GM18499 (cell line): ENCODE measurements around the gene KY.

Source experiments
- ATAC-seq: cut with Tn5 transposase; IDR thresholded peaks from one replicate; pipeline ENCODE4 v1.9.1; 2021; ENCODE audit warnings: moderate number of reproducible peaks; ENCODE audit not compliant: insufficient read depth, unreplicated experiment

The KY gene

GRCh38 chr3:134675726-134676256 is 25.0 kb upstream of the KY start:
- ATAC-seq, result no peak

GRCh38 chr3:134672571-134672970 is 21.7 kb upstream of the KY start:
- no peak for ATAC-seq

- no peak for ATAC-seq
Observed at GRCh38 chr3:134667956-134668355, 17.1 kb upstream of the KY start.

- no peak for ATAC-seq
Observed at GRCh38 chr3:134667406-134667805, 16.6 kb upstream of the KY start.

- ATAC-seq, result no peak
Observed at GRCh38 chr3:134666885-134667284, 16.1 kb upstream of the KY start.

- no peak for ATAC-seq
Observed at GRCh38 chr3:134666466-134666865, 15.6 kb upstream of the KY start.

GRCh38 chr3:134666052-134666451 is 15.2 kb upstream of the KY start:
- no peak for ATAC-seq

- ATAC-seq, result no peak
Observed at GRCh38 chr3:134665243-134665642, 14.4 kb upstream of the KY start.

- no peak for ATAC-seq
Observed at GRCh38 chr3:134663721-134664456, 13.1 kb upstream of the KY start.

- ATAC-seq, result no peak
Observed at GRCh38 chr3:134660046-134660441, 9.2 kb upstream of the KY start.

GRCh38 chr3:134659391-134660045 is 8.7 kb upstream of the KY start:
- no peak for ATAC-seq

- no peak for ATAC-seq
Observed at GRCh38 chr3:134658555-134658954, 7.7 kb upstream of the KY start.

GRCh38 chr3:134656211-134656800 is 5.5 kb upstream of the KY start:
- ATAC-seq, result no peak

GRCh38 chr3:134655706-134656105 is 4.9 kb upstream of the KY start:
- no peak for ATAC-seq

- no peak for ATAC-seq
Observed at GRCh38 chr3:134654031-134654430, 3.2 kb upstream of the KY start.

GRCh38 chr3:134652886-134653630 is 2.2 kb upstream of the KY start:
- no peak for ATAC-seq

GRCh38 chr3:134652409-134652831 is 1.6 kb upstream of the KY start:
- no peak for ATAC-seq

GRCh38 chr3:134651347-134652041 is 672 bp upstream of the KY start:
- ATAC-seq, result no peak

- no peak for ATAC-seq
Observed at GRCh38 chr3:134649106-134649705, 1.6 kb downstream of the KY start.
